ENCODE measurements around the gene RAPGEF2.
"Not testable (repeated sequence)": the region's sequence is repeated elsewhere in the genome, so short reads cannot be mapped to it uniquely, and the experiment has no call there.

RAPGEF2 gene

GRCh38 chr4:159248384-159249178 is 145.7 kb downstream of the RAPGEF2 start:
- DNase-seq = peak in 1 of 2 donors; percentile 77

- DNase-seq = no peak
Measured at GRCh38 chr4:159250751-159251325, 148.0 kb downstream of the RAPGEF2 start.

GRCh38 chr4:159251580-159251979 is 148.7 kb downstream of the RAPGEF2 start:
- DNase-seq = not testable (repeated sequence)

- no peak for DNase-seq
Measured at GRCh38 chr4:159252491-159252890, 149.6 kb downstream of the RAPGEF2 start.

- DNase-seq = no peak
Measured at GRCh38 chr4:159256037-159256436, 153.2 kb downstream of the RAPGEF2 start.

- DNase-seq = no peak
Measured at GRCh38 chr4:159258889-159259560, 156.1 kb downstream of the RAPGEF2 start.

- DNase-seq = no peak
Measured at GRCh38 chr4:159264057-159264456, 161.2 kb downstream of the RAPGEF2 start.

DNA sequence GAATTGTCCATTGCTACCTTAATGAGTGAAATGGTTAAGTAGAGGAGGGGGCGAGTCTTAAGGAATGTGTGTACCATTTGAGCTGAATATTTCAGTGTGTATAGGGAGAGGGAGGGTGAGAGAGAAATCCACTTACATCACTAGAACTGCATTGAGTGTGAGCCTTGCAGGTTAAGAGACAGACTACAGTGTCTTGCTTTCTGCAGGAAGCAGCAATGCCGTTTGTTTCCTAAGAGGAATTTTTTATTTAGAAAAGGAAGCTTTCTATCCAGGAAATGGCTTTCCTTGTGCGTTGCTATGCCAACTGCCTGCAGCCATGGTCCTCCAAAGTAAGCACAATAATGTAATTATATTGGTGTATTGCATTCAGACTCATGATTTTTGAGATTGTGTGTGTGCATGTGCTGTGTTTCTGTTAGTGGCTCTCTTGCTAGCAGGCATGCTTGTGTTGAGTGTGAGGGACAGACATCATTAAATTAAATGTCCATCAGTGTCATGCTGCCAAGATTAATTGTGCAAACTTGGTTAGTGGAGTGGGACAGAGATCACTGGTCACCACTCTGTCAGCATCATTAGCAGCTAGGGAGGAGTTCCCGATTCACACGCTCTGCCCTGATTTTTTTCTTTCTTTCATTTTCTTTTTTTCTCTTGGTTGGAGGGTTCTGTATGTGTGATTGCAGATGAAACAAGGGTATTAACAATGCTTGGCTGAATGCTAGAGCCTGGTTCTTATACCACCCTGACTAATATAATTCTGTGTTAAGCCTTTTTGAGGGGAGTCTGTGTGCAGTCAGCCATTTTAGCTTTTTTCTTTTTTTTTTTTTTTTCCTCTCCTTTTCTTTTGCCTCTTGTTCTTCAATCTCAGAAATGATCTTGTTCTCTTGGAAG is 164.3 kb downstream of the RAPGEF2 start:
- DNase-seq = peak; percentile 55 to 68

- DNase-seq = peak in 1 of 2 donors; percentile 81
Measured at GRCh38 chr4:159267869-159268285, 165.0 kb downstream of the RAPGEF2 start.

- DNase-seq = peak in 1 of 2 donors; percentile 71
Measured at GRCh38 chr4:159268607-159269006, 165.7 kb downstream of the RAPGEF2 start.

DNA sequence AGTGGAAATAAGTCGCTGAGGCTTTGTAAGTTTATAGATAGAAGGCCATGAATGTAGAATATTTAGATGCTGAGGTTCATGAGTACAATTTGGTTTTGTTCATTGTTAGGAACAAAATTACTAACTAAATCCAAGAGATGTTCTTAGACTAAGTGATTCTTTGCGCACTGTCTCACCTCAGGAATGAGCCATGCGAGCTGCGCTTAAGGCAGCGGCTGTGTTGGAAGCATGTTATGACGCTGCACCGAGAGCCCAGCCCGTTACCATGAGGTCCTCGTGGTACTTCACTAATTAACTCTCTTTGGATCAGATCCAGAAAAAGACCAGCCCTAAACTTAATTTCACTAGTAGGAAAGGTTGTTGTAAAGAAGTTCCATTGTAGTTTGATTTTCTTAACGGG is 166.2 kb downstream of the RAPGEF2 start:
- peak; percentile 37 to 39 for DNase-seq

DNA sequence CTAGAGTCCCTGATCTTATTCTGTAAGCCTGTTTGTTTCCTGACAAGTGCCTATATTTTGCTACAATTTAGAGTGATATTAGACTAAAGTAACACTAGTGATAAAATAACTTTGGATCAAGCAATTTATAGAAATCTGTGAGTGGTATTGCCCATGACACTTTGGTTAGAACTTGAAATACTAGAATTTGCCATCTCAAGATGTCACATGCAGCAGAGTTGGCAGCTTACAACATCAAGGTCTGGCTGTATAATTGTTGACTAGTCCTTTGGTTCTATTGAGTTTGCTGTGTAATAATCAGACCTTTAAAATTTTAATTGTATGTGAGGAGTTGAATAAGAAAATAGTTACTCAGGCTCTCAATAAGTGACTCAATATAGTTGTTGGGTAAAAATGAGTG is 167.1 kb downstream of the RAPGEF2 start:
- peak in 1 of 2 donors; percentile 65 for DNase-seq

- DNase-seq = peak in 1 of 2 donors; percentile 50
Measured at GRCh38 chr4:159271856-159272255, 169.0 kb downstream of the RAPGEF2 start.

GRCh38 chr4:159272273-159273140 is 169.6 kb downstream of the RAPGEF2 start:
- DNase-seq = no peak

- DNase-seq = no peak
Measured at GRCh38 chr4:159273141-159273438, 170.2 kb downstream of the RAPGEF2 start.

DNA sequence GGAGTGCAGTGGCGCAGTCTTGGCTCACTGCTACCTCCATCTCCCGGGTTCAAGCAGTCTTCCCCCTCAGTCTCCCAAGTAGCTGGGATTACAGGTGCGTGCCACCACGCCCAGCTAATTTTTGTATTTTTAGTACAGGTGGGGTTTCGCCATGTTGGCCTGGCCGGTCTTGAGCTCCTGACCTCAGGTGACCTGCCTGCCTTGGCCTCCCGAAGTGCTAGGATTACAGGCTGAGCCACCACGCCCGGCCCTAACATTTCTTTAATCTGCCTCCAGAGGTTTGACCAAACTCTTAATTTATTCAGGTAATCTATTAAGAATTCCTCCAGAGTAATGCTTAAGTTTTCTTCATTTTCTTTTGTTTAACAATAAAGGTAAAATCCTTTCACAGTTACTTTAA is 171.0 kb downstream of the RAPGEF2 start:
- DNase-seq = no peak

- DNase-seq = no peak
Measured at GRCh38 chr4:159278399-159278798, 175.5 kb downstream of the RAPGEF2 start.

GRCh38 chr4:159279084-159279483 is 176.2 kb downstream of the RAPGEF2 start:
- no peak for DNase-seq

- DNase-seq = no peak
Measured at GRCh38 chr4:159280442-159281172, 177.7 kb downstream of the RAPGEF2 start.

DNA sequence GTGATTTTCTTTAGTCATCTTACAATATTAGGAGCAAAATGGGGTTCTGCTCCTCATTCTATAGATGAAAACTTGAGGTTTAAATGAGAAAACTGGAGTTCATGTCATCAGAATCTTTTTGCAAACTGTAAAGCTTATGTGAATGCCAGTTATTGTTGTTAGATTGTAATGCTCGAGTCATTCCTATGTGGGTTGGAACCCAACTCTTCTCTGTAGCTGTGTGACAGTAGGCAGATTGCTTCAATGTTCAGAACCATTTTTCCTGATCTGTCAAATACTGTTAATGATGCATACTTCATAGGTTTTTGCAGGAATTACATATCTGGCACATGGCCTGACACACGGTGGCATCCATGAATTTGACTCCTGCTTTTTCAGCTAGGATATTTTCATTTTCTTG is 178.9 kb downstream of the RAPGEF2 start:
- DNase-seq = peak in 1 of 2 donors; percentile 29

- DNase-seq = no peak
Measured at GRCh38 chr4:159282329-159282728, 179.4 kb downstream of the RAPGEF2 start.
